Activated CD4-positive, alpha-beta memory T cell treated with anti-CD3 and anti-CD28 coated beads for 36 hours (primary cell): ENCODE data around the gene STK24. TPM values are rescaled to one million over a fixed set of nuclear protein-coding genes. Genes with fewer than 3 reads are reported as not detected.
"Not testable (repeated sequence)": the region's sequence is repeated elsewhere in the genome, so short reads cannot be mapped to it uniquely, and the experiment has no call there.

Experiments used
- CTCF ChIA-PET: fragments of 350-600 bp; sonication (Branson Sonifier 250); formaldehyde crosslinking; loops from one replicate; lab custom pipeline; 2021; ENCODE audit warnings: antibody characterized with exemption, inconsistent platforms; lab: Charles Lee
- POLR2A ChIA-PET: fragments of 350-600 bp; sonication (Branson Sonifier 250); formaldehyde crosslinking; loops from one replicate; lab custom pipeline; 2021; ENCODE audit warnings: antibody characterized with exemption; lab: Charles Lee
- DNase-seq: peaks from one replicate; pipeline ENCODE4 v3.0.0-alpha.2; 2020
- H3K27ac Mint-ChIP-seq: one replicate; pipeline ENCODE4 v1.8.0; 2021; ENCODE audit warnings: mixed read lengths
- H3K27me3 Mint-ChIP-seq: one replicate; pipeline ENCODE4 v1.8.0; 2021; ENCODE audit warnings: mixed read lengths
- H3K36me3 Mint-ChIP-seq: one replicate; pipeline ENCODE4 v1.8.0; 2021; ENCODE audit warnings: mixed read lengths
- H3K4me1 Mint-ChIP-seq: one replicate; pipeline ENCODE4 v1.8.0; 2021; ENCODE audit warnings: low read depth, mixed read lengths
- H3K4me3 Mint-ChIP-seq: one replicate; pipeline ENCODE4 v1.8.0; 2021; ENCODE audit warnings: mild to moderate bottlenecking, mixed read lengths
- H3K9me3 Mint-ChIP-seq: one replicate; pipeline ENCODE4 v1.8.0; 2021; ENCODE audit warnings: mixed read lengths
- intact Hi-C: fragments of 100-400 bp; cut with micrococcal nuclease; formaldehyde crosslinking; loops from one replicate; pipeline ENCODE4 v1.15.1; 2023
- total RNA-seq, 2 experiments: library from RNA; stranded (reverse); gene quantifications; one replicate each; pipeline ENCODE4 v1.2.3, GENCODE V29; 2021

Gene STK24
- total RNA-seq, 2 experiments from 2014 or later: 176 to 178 TPM

DNA sequence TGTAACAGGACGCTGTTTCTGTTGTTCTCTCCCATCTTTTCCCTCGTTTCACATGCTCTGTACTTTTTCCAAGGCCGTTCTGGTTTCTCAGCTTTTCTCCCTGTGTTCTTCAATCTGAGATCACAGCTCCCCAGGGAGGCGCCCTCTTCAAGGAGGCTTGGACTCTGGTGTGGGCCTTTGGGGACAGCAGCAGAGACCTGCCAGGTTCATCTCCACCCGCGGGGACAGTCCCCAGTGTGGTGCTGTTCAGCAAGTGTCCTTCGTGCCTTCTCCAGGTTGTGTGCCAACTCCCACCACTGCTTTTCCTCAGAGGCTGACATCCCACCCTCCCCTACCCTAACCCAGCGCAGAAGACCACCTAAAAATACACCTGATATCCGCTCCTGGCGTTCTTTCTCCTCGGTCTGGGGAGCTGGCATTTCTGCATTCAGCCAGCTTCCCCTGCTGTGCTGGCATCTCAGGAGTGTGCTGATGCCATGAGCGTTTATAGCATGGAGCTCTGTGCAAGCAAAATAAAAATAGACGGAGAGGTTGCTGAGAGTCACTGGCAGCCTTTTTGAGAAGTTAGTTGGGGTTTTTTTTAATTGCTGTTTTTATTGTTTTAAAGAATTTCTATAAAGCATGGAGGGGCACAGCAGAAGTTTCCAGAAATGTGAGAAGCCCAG lies 149.4 kb downstream of the STK24 start:
- H3K9me3 Mint-ChIP-seq: no peaks in the 10 kb centered on the region
- no peaks in the 10 kb centered on the region for H3K4me1 Mint-ChIP-seq
- intact Hi-C loops: no loop called here
- ChIA-PET CTCF (no interaction called here), POLR2A (no interaction called here)
- no peak overlapping the region for H3K27ac Mint-ChIP-seq
- no peak overlapping the region for H3K4me3 Mint-ChIP-seq
- no peaks in the 10 kb centered on the region for H3K36me3 Mint-ChIP-seq
- no peak for DNase-seq
- peaks cover 24% of the 10 kb centered on the region for H3K27me3 Mint-ChIP-seq

DNA sequence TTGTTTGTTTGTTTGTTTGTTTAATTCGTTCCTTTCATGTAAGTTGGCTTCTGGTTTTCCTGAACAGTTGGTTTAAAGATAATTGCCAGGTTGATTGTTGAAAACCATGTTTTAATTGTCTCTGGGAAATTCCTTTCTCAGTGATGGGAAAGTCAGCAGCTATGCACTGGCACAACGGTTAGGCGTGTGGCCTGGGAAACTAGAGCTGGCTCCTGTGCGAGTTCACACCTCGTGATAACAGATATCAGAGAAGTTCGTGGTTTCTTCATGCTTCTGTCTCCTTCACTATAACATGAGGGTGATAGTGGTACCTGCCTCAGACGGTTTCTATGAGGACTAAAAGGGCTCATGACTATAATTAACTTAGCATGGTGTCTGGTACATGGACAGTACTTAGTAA lies 153.5 kb downstream of the STK24 start:
- CTCF ChIA-PET: interaction anchor here (1.1 kb wide), 1 partner anchor 250 kb away, joined by 3 read pairs; no protein-coding TSS in a partner anchor
- no peak for DNase-seq
- H3K9me3 Mint-ChIP-seq: no peaks in the 10 kb centered on the region
- no peak overlapping the region for H3K27ac Mint-ChIP-seq
- POLR2A ChIA-PET: no interaction called here
- no peaks in the 10 kb centered on the region for H3K4me1 Mint-ChIP-seq
- no peak overlapping the region for H3K4me3 Mint-ChIP-seq
- peaks cover 8% of the 10 kb centered on the region for H3K27me3 Mint-ChIP-seq
- intact Hi-C loops: no loop called here
- no peaks in the 10 kb centered on the region for H3K36me3 Mint-ChIP-seq

DNA sequence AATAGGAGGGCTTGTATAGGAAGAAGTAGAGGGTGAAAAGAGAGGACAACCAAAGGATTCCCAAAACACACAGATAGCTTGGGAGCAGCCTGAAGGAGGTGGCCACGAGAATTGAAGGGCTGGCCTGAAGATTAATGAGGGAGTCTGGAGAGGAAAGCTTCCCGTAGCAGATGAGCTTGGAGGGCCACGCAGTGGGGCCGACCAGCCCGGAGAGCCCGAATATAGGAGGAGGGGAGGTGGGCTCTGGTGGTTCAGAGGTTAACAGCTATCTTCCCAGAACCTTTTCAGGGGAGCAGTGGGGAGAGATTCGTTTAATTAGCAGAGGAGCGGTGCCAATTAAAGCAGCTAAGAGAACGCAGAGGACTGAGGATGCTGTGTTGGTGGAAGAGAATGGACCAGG lies 154.9 kb downstream of the STK24 start:
- ChIA-PET POLR2A (no interaction called here), CTCF (interaction anchor here (0.7 kb wide), 1 partner anchor 566 kb away, joined by 4 read pairs; no protein-coding TSS in a partner anchor)
- Mint-ChIP-seq H3K4me1 (no peaks in the 10 kb centered on the region), H3K27me3 (peaks cover 3% of the 10 kb centered on the region), H3K27ac (no peak overlapping the region), H3K9me3 (peaks cover under 1% of the 10 kb centered on the region), H3K36me3 (no peaks in the 10 kb centered on the region), H3K4me3 (no peak overlapping the region)
- intact Hi-C loops: no loop called here
- DNase-seq: no peak

DNA sequence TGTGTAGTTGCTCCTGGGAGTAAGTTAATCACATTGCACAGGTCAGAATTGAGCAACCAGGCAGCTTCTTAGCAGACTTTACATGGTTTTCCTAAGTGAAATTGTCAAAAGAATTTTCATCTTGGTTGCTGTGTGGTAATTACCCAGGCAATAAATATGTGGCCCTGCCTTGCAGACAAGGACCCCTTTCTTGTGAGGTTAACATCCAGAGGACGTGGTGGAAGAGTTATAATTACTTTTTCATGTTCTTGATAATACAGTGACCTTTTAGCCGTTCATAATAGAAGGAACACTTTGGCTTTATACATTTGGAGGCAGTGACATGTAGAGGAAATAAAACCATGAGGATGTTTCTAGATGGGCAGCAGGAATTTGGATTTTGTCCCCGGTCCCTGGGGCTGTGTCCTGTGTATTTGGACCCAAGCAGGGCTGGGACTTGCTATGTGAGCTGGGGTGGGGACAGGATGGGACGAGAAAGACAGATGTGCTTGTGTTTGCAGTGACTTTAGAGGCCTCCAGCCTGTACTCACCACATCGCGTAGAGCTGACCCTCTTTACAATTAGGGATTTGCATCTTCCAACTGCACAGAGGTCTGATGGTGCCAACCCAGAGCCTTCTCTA lies 156.2 kb downstream of the STK24 start:
- DNase-seq: no peak
- H3K36me3 Mint-ChIP-seq: no peaks in the 10 kb centered on the region
- H3K9me3 Mint-ChIP-seq: peaks cover 4% of the 10 kb centered on the region
- CTCF ChIA-PET: interaction anchor here (0.6 kb wide), 1 partner anchor 25 kb away, joined by 3 read pairs; no protein-coding TSS in a partner anchor
- H3K27me3 Mint-ChIP-seq: peaks cover 3% of the 10 kb centered on the region
- no peak overlapping the region for H3K27ac Mint-ChIP-seq
- no peaks in the 10 kb centered on the region for H3K4me1 Mint-ChIP-seq
- no peak overlapping the region for H3K4me3 Mint-ChIP-seq
- POLR2A ChIA-PET: no interaction called here
- intact Hi-C loops: no loop called here

DNA sequence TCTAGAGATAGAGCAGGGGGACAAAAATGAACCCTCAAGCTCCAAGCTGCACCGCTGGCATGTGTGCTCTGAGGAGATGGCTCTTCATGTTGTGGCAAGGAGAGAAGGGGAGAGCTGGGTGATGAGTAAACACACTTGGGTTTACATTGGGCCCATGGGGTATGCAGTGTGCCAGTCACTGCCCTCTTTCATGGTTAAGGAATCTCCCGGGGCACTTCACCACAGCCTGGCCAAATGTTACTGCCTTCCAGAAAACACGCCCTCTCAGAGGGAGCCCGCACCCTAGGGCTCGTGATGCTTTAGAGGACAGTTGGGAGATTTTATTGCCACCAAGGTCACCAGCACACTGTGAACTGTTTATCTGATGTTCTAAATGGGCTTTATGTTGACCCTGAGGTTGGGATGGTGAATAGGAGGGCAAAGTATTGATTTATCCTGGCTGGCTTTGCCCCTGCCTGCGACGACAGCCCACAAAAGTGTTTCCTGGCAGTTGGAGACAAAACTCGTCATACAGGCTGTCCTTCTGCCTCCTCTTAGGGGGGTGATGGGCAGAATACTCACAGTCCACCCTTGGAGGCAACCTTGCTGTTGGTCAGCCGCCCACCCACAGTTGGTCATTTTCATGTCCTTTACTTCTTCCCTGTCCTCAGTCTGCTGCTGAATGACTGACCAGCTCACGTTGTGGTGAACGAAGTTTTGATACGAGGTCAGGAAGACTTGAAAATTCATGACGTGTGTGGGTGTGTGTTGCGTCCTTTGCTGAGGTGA lies 156.9 kb downstream of the STK24 start:
- H3K36me3 Mint-ChIP-seq: no peaks in the 10 kb centered on the region
- intact Hi-C loops: no loop called here
- CTCF ChIA-PET: no interaction called here
- H3K27me3 Mint-ChIP-seq: peaks cover 3% of the 10 kb centered on the region
- H3K9me3 Mint-ChIP-seq: peaks cover 4% of the 10 kb centered on the region
- H3K27ac Mint-ChIP-seq: no peak overlapping the region
- POLR2A ChIA-PET: no interaction called here
- H3K4me3 Mint-ChIP-seq: no peak overlapping the region
- H3K4me1 Mint-ChIP-seq: no peaks in the 10 kb centered on the region
- DNase-seq: no peak

DNA sequence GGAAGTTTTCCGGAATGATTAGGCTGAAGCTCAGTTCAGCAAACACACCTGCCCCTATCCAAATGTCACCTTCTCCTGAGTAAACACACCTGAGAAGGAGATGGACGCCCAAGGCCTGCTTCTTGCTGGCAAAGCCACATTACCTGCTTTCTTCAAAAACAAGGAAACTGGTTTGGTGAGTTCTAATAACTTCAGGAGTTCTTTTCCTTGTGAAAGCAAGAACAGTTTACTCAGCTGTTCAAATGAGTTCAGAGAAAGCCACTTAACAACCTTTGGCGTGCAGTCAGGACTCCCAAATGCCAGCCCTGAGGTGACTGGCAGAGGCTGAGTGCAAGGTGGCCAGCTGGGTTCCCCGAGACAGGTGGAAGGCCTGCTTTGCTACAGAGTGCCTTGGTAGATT lies 160.5 kb downstream of the STK24 start:
- ChIA-PET POLR2A (no interaction called here), CTCF (interaction anchor here (1.6 kb wide), 1 partner anchor 257 kb away, joined by 5 read pairs; no protein-coding TSS in a partner anchor)
- Mint-ChIP-seq H3K4me1 (peaks cover 6% of the 10 kb centered on the region), H3K27ac (no peak overlapping the region), H3K27me3 (peaks cover 6% of the 10 kb centered on the region), H3K9me3 (peaks cover 4% of the 10 kb centered on the region), H3K36me3 (no peaks in the 10 kb centered on the region), H3K4me3 (no peak overlapping the region)
- intact Hi-C loops: no loop called here
- DNase-seq: no peak

DNA sequence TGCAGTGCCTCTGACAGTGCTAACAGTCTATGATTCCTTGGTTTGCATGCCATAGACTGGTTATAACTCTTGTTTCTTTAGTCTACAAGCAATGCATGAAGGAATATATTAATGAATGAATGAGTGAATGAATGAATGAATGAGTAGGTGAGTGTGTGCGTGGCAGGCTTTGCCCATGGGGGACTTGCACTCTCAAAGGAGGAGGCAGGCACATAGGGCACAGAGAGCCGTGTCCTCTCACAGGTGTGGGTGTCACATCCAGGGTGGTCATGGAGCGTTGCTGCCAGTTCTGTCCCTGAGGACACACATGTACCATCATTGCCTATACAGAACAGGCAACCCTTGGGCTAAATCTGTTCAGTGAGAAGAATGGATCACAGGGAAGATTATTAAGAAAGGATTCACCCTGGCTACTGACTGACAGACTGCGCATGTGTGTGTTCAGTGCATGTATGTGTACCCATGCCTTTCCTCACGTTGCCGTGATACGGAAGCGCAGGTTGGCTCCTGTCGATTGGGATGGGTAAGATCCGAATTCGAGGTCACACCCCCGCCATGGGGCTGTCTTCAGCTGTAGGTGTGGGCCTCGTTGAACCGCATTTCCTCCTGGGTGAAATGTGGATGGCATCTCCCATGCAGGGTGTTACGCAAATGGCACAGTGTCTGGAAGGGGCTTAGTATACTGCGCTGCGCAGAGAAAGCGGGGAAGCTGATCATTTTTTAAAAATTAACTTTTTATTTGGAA lies 161.4 kb downstream of the STK24 start:
- H3K36me3 Mint-ChIP-seq: no peaks in the 10 kb centered on the region
- H3K27me3 Mint-ChIP-seq: peaks cover 8% of the 10 kb centered on the region
- no peak for DNase-seq
- H3K27ac Mint-ChIP-seq: no peak overlapping the region
- no peak overlapping the region for H3K4me3 Mint-ChIP-seq
- peaks cover 4% of the 10 kb centered on the region for H3K9me3 Mint-ChIP-seq
- POLR2A ChIA-PET: no interaction called here
- CTCF ChIA-PET: no interaction called here
- intact Hi-C loops: no loop called here
- peaks cover 6% of the 10 kb centered on the region for H3K4me1 Mint-ChIP-seq

DNA sequence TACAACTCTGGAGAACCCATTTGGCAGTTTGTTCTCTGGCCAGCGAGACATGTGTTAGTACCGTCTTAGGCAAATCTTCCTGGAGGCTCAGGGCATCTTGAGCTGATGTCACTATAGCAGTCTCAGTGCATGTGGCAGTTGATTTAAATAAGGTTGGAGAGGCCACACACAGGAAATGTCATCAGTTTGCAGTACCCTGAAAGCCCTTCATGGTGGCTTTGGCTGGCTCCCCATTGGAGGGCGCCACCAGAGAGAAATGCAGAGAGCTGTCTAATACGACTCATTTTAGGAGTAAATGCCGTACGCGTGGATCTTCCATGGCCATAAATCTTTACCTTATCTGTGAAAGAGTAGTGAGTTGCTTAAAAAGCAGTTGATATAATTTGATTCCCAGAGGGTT lies 163.1 kb downstream of the STK24 start:
- Mint-ChIP-seq H3K27ac (no peak overlapping the region), H3K4me3 (no peak overlapping the region), H3K36me3 (no peaks in the 10 kb centered on the region), H3K4me1 (peaks cover 6% of the 10 kb centered on the region), H3K27me3 (peaks cover 5% of the 10 kb centered on the region), H3K9me3 (peaks cover 4% of the 10 kb centered on the region)
- ChIA-PET CTCF (no interaction called here), POLR2A (no interaction called here)
- DNase-seq: no peak
- intact Hi-C loops: no loop called here

DNA sequence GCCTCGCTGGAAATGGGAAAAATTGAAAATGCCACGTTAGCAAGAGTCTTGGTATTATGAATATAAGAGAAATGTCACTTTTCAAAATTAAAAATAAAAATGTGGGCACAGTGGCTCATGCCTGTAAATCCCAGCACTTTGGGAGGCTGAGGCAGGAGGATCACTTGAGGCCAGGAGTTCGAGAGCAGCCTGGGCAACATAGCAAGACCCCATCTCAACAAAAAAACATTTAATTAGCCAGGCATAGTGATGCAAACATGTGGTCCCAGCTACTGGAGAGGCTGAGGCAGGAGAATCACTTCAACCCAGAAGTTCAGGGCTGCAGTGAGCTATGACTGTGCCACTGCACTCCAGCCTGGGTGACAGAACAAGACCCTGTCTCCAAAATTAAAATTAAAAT lies 163.6 kb downstream of the STK24 start:
- H3K27me3 Mint-ChIP-seq, H3K4me3 Mint-ChIP-seq, POLR2A ChIA-PET, H3K36me3 Mint-ChIP-seq, DNase-seq, CTCF ChIA-PET, H3K4me1 Mint-ChIP-seq, H3K27ac Mint-ChIP-seq, intact Hi-C loops, H3K9me3 Mint-ChIP-seq: not testable (repeated sequence)

DNA sequence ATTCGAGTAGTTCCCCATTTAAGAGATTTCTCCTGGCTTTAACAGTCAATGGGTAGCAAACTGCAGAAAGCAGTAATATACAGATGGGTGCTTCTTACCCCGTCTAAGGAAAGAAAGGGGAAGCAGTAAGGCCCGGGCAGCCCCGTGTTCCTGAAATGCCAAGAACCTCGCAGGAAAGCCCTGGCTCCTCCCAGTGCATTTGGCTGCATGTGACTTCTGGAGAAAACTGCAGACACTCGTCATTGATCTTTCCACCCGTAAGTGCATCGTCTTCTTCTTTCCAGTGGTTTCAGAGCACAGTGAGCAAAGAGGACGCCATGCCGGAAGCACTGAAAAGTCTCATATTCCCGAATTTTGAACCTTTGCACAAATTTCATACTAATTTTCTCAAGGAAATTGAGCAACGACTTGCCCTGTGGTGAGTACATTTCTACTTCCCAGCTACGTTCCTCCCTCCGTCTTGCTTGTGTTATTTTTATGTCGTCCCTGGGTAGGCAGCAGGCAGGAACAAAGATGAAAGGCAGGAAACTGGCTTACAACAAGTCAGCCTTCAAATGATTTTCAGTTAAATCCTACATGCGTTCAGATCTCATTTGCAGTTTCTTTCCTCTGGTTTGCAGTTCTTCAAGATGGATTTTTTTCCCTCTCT lies 165.2 kb downstream of the STK24 start:
- Mint-ChIP-seq H3K27me3 (peaks cover 5% of the 10 kb centered on the region), H3K4me1 (peaks cover 6% of the 10 kb centered on the region), H3K9me3 (peaks cover under 1% of the 10 kb centered on the region), H3K4me3 (peak overlapping the region; percentile 33), H3K36me3 (no peaks in the 10 kb centered on the region), H3K27ac (no peak overlapping the region)
- CTCF ChIA-PET: no interaction called here
- no peak for DNase-seq
- intact Hi-C loops: no loop called here
- POLR2A ChIA-PET: no interaction called here

DNA sequence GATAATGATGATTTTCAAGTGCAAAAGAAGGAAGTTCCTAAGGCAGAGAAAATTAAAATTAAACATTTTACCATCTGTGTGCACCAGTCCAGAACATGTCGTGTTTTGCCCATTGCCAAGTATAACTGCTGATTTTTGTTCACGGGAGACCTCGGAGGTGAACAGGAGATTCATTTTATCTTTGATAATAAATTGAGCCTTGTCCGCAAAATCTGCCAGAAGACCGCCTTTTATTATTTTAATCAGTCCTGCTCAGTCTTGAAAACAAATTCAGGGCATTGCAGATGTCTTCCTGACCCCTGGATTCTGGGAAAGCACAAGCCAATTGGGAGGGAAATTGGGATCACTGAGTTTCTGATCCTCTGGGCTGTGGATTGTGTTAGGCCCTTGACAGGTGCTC lies 165.9 kb downstream of the STK24 start:
- intact Hi-C loops: no loop called here
- Mint-ChIP-seq H3K27ac (no peak overlapping the region), H3K4me1 (peaks cover 6% of the 10 kb centered on the region), H3K36me3 (no peaks in the 10 kb centered on the region), H3K27me3 (peaks cover 5% of the 10 kb centered on the region), H3K9me3 (no peaks in the 10 kb centered on the region), H3K4me3 (no peak overlapping the region)
- no peak for DNase-seq
- CTCF ChIA-PET: interaction anchor here (1.0 kb wide), 1 partner anchor 262 kb away, joined by 3 read pairs; no protein-coding TSS in a partner anchor
- POLR2A ChIA-PET: no interaction called here
